Stimulated activated naive CD8-positive, alpha-beta T cell treated with anti-CD3 and anti-CD28 coated beads, Interleukin-15, amount 100 ng/mL, for 72 hours (primary cell): ENCODE data around the gene SLF2.
"Not testable (repeated sequence)": the region's sequence is repeated elsewhere in the genome, so short reads cannot be mapped to it uniquely, and the experiment has no call there.

Experiments used
- ATAC-seq: fragments of 150-1000 bp; cut with Tn5 transposase; 2 replicates; pipeline ENCODE4 v1.10.0; 2021; ENCODE audit warnings: mild to moderate bottlenecking, moderate library complexity
- DNase-seq, 2 donors: peaks; one replicate each; pipeline ENCODE4 v3.0.0; 2021 to 2022
- H3K27ac Mint-ChIP-seq, 2 donors: one replicate each; pipeline ENCODE4 v1.8.0; 2022; ENCODE audit warnings: mild to moderate bottlenecking in 2 of 2, mixed read lengths in 2 of 2, moderate library complexity in 2 of 2
- H3K27me3 Mint-ChIP-seq: one replicate; pipeline ENCODE4 v1.8.0; 2022; ENCODE audit warnings: mixed read lengths
- H3K4me1 Mint-ChIP-seq: one replicate; pipeline ENCODE4 v1.8.0; 2022; ENCODE audit warnings: mild to moderate bottlenecking, mixed read lengths
- H3K4me3 Mint-ChIP-seq, 2 donors: one replicate each; pipeline ENCODE4 v1.8.0; 2022; ENCODE audit warnings: mild to moderate bottlenecking in 2 of 2, mixed read lengths in 2 of 2, moderate library complexity in 1 of 2
- H3K9me3 Mint-ChIP-seq, 2 donors: one replicate each; pipeline ENCODE4 v1.8.0; 2022; ENCODE audit warnings: mixed read lengths in 2 of 2

Gene SLF2

DNA sequence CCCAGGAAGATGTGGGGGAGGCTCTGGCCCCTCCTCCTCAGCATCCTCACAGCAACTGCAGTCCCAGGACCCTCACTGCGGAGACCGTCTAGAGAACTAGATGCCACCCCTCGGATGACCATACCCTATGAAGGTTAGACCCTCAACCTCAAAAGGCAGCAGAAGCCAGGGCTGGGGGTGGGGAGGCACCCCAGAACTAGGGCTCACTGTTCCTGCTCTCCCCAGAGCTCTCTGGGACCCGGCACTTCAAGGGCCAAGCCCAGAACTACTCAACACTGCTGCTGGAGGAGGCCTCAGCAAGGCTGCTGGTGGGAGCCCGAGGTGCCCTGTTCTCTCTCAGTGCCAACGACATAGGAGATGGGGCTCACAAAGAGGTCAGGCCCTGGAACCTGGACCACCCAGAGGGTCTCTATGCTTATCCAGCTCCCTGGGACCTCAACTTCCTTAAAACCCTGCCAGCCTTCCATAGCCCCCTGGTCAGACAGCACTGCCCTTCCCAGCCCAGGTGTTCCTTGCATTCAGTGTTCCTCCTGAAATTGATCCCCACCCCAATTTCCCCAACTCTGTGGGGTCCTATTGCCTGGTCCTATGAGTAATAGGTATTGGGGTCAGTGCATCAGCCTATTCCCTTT, 60.3 kb downstream of the SLF2 start:
- H3K4me3 Mint-ChIP-seq: no peak overlapping the region
- ATAC-seq: no peak
- no peak for DNase-seq
- H3K27ac Mint-ChIP-seq: no peak overlapping the region
- H3K9me3 Mint-ChIP-seq: no peaks in the 10 kb centered on the region
- no peaks in the 10 kb centered on the region for H3K27me3 Mint-ChIP-seq
- H3K4me1 Mint-ChIP-seq: peaks cover 34% of the 10 kb centered on the region

DNA sequence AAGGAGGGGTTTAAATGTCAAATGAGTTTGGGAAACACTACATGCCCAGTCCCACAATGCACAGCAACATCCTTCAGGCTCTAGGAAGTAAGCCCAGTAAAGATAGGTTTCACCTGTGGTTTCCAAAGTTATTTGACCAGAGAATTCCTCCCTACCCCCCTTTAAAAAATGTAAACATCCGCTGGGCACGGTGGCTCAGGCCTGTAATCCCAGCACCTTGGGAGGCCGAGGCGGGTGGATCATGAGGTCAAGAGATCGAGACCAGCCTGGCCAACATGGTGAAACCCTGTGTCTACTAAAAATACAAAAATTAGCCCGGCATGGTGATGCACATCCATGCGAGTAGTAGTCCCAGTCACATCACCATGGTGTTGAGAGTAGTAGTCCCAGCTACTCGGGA, 62.6 kb downstream of the SLF2 start:
- peaks cover 14% of the 10 kb centered on the region for H3K4me1 Mint-ChIP-seq
- not testable (repeated sequence) for H3K4me3 Mint-ChIP-seq, ATAC-seq, H3K9me3 Mint-ChIP-seq, H3K27ac Mint-ChIP-seq, DNase-seq, H3K27me3 Mint-ChIP-seq

DNA sequence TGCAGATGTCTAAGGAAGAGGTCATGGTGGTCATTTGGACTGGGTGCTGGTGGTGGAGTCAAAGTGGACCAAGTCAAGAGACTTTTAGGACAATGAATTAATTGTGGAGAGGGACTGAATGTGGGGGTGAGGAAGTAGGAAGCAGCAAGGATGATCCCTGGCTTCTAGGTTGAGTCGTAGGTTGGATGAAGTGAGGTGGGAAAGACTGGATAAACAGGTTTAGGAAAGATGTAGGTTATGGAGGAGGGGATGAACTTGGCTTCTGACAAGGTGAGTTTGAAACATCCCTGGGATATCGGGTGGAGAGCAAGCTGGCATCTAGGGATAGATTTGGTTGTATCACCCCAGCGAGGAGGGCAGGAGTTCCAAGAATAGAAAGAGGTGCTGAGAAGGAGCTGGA, 64.1 kb downstream of the SLF2 start:
- H3K27ac Mint-ChIP-seq: no peak overlapping the region
- no peak overlapping the region for H3K4me3 Mint-ChIP-seq
- no peaks in the 10 kb centered on the region for H3K27me3 Mint-ChIP-seq
- H3K4me1 Mint-ChIP-seq: peaks cover 10% of the 10 kb centered on the region
- H3K9me3 Mint-ChIP-seq: no peaks in the 10 kb centered on the region
- DNase-seq (no peak), ATAC-seq (no peak)

DNA sequence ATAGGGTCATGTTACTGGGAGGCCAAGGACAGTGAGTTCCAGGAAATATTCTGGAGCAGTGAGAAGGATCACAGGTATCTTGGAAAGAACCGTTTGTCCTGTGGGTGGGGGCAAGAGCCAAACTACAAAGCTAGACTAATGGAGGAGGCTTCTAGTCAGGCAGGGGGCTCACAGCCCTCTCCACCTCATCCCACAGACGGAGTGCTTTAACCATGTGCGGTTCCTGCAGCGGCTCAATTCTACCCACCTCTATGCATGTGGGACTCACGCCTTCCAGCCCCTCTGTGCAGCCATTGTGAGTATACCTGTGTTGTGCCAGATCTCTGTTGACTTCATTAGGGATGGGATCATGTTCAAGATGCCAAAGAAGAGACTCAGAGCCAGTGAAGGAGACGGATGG, 64.7 kb downstream of the SLF2 start:
- Mint-ChIP-seq H3K27me3 (no peaks in the 10 kb centered on the region), H3K27ac (no peak overlapping the region), H3K9me3 (no peaks in the 10 kb centered on the region), H3K4me3 (no peak overlapping the region), H3K4me1 (peaks cover 5% of the 10 kb centered on the region)
- ATAC-seq (no peak), DNase-seq (no peak)

DNA sequence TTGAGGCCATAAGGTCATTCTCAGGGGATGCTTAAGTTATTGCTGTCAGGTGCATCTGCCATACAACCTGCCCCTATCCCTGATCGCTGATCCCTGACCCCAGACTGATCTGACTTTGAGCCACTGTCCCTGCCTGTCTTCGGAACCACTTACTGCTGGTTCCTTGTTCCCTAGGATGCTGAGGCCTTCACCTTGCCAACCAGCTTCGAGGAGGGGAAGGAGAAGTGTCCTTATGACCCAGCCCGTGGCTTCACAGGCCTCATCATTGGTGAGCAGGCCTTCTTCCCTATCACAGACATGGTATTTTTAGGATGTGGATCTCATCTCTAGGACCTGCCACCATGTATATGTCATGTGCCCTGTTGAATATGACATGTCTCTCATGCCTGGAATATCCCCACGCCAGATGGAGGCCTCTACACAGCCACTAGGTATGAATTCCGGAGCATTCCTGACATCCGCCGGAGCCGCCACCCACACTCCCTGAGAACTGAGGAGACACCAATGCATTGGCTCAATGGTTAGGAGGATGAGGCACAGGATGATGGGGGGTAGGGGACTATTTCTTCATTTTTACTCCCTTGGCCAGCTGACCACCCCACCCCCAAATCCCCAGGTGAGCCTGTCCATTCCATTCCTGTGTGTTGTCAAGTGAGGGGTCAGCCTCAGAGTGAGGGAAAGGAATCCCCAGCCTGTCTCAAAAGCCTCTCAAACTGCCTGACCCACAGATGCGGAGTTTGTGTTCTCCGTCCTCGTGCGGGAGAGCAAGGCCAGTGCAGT, 65.5 kb downstream of the SLF2 start:
- H3K4me3 Mint-ChIP-seq: no peak overlapping the region
- no peaks in the 10 kb centered on the region for H3K9me3 Mint-ChIP-seq
- ATAC-seq (no peak), DNase-seq (no peak)
- H3K4me1 Mint-ChIP-seq: no peaks in the 10 kb centered on the region
- H3K27ac Mint-ChIP-seq: no peak overlapping the region
- no peaks in the 10 kb centered on the region for H3K27me3 Mint-ChIP-seq

DNA sequence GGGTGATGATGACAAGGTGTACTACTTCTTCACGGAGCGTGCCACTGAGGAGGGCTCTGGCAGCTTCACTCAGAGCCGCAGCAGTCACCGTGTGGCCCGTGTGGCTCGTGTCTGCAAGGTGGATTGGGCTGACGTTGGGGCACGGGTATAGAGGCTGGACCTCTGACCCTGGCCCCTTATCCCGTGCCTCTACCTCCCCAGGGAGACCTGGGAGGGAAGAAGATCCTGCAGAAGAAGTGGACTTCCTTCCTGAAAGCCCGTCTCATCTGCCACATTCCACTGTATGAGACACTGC, 66.1 kb downstream of the SLF2 start:
- Mint-ChIP-seq H3K27me3 (no peaks in the 10 kb centered on the region), H3K9me3 (no peaks in the 10 kb centered on the region), H3K4me3 (no peak overlapping the region), H3K4me1 (no peaks in the 10 kb centered on the region), H3K27ac (no peak overlapping the region)
- no peak for DNase-seq
- no peak for ATAC-seq

DNA sequence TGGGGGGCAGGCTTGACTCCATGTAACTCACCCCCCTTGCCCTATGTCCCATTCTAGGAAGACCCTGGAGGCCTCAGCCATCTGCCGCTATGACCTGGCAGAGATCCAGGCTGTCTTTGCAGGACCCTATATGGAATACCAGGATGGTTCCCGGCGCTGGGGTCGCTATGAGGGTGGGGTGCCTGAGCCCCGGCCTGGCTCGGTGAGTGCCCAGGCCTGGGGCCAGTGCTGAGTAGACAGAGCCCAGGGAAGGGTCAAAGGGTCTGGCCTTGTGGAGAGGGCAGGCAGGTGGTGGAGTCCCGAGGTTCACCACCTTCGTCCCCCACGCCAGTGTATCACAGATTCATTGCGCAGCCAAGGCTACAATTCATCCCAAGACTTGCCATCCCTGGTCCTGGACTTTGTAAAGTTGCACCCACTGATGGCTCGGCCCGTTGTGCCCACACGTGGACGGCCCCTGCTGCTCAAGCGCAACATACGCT, 67.1 kb downstream of the SLF2 start:
- DNase-seq: no peak
- Mint-ChIP-seq H3K4me1 (peaks cover 6% of the 10 kb centered on the region), H3K27me3 (no peaks in the 10 kb centered on the region), H3K4me3 (no peak overlapping the region), H3K27ac (no peak overlapping the region), H3K9me3 (no peaks in the 10 kb centered on the region)
- no peak for ATAC-seq

DNA sequence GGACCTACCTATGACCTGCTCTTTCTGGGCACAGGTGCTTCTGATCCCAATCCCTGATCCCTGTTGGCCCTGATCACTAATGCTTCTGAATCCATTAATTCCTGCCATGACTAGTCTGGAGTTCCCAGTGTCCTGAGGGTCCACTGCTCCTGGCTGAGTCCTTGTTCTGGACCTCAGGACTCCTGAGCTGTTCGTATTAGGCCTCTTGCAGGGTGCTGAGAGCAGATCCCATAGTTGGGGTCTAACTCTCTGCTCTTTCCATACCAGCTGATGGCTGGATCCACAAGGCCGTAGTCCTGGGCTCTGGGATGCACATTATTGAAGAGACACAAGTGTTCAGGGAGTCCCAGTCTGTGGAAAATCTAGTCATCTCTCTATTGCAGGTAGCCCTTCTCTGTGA, 67.5 kb downstream of the SLF2 start:
- H3K27me3 Mint-ChIP-seq: no peaks in the 10 kb centered on the region
- DNase-seq: no peak
- H3K27ac Mint-ChIP-seq: no peak overlapping the region
- no peaks in the 10 kb centered on the region for H3K9me3 Mint-ChIP-seq
- no peak for ATAC-seq
- peaks cover 6% of the 10 kb centered on the region for H3K4me1 Mint-ChIP-seq
- H3K4me3 Mint-ChIP-seq: no peak overlapping the region

DNA sequence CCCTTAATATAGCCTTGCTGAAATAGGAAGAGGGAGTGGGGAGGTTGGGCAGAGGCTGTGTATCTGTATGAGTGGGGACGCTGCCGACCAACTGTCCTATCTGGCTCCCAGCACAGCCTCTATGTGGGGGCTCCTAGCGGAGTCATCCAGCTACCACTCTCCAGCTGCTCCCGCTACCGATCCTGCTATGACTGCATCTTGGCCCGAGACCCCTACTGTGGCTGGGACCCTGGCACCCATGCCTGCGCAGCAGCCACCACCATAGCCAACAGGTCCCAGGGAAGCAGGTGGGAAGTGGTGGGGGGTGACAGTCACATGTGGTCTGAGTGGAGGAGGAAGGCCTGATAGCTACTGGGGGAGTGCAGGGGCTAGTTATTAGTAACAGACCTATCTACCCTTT, 67.9 kb downstream of the SLF2 start:
- Mint-ChIP-seq H3K27me3 (no peaks in the 10 kb centered on the region), H3K4me1 (peaks cover 10% of the 10 kb centered on the region)
- DNase-seq: no peak

DNA sequence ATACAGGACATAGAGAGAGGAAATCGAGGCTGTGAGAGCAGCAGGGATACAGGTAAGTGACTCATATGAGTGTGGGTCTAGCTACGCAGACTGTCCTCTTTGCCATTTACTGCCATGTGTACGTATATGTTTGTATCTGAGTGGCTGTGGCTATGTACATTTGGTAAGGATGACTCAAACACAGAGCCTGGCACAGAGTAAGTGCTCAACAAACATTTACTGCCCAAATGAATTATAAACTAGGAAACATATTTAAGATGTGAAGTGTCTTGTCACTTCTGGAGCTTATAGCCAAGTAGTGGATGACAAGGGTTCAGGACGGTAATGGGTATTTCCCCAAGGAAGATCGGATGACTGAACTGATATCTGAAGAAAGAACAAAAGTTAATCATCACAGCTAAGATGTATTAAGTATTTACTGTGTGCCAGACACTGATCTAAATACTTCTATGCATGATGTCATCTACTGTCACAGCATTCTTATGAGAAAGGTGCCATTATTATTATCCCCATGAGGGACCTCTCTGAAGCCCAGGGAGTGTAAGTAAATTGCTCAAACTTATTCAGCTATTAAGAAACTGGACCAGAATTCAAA, 68.5 kb downstream of the SLF2 start:
- H3K4me1 Mint-ChIP-seq: peaks cover 14% of the 10 kb centered on the region
- peak overlapping the region in 1 of 2 donors; percentile 37 for H3K27ac Mint-ChIP-seq
- ATAC-seq (no peak), DNase-seq (no peak)
- H3K9me3 Mint-ChIP-seq: no peaks in the 10 kb centered on the region
- no peaks in the 10 kb centered on the region for H3K27me3 Mint-ChIP-seq
- no peak overlapping the region for H3K4me3 Mint-ChIP-seq

More for the DNA sequence above, 67.9 kb downstream of the SLF2 start:
- Mint-ChIP-seq H3K4me3 (no peak overlapping the region), H3K9me3 (no peaks in the 10 kb centered on the region), H3K27ac (no peak overlapping the region)
- ATAC-seq: no peak

DNA sequence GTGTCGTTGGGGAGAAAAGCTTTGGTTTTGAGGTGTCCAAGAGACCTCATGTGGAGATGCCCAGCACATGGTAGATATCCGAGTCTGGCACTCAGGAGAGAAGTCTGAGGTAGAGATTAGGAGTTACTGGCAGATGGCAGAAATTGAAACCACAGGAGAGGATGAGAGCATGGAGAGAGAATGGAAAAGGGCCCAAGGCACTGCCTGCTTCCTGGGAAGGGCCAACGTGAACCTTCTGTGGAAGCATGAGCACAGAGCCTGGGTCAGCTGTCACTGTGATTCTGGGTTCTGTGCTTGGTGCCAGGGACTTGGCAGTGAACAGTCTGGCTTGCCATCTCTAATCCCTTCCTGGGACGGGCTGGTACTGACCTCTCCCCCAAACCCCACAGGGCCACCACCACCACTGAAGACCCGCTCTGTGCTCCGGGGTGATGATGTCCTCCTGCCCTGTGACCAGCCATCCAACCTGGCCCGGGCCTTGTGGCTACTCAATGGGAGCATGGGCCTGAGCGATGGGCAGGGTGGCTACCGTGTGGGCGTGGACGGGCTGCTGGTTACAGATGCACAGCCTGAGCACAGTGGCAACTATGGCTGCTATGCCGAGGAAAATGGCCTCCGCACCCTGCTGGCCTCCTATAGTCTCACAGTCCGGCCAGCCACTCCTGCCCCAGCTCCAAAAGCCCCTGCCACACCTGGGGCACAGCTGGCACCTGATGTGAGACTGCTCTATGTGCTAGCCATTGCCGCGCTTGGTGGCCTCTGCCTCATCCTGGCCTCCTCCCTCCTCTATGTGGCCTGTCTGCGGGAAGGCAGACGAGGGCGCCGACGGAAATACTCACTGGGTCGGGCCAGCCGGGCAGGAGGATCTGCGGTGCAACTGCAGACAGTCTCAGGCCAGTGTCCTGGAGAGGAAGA, 70.4 kb downstream of the SLF2 start:
- Mint-ChIP-seq H3K4me3 (no peak overlapping the region), H3K27me3 (no peaks in the 10 kb centered on the region), H3K9me3 (no peaks in the 10 kb centered on the region), H3K27ac (peak overlapping the region in 1 of 2 donors; percentile 48), H3K4me1 (peaks cover 24% of the 10 kb centered on the region)
- ATAC-seq (no peak), DNase-seq (peak in 1 of 2 donors; percentile 1)

DNA sequence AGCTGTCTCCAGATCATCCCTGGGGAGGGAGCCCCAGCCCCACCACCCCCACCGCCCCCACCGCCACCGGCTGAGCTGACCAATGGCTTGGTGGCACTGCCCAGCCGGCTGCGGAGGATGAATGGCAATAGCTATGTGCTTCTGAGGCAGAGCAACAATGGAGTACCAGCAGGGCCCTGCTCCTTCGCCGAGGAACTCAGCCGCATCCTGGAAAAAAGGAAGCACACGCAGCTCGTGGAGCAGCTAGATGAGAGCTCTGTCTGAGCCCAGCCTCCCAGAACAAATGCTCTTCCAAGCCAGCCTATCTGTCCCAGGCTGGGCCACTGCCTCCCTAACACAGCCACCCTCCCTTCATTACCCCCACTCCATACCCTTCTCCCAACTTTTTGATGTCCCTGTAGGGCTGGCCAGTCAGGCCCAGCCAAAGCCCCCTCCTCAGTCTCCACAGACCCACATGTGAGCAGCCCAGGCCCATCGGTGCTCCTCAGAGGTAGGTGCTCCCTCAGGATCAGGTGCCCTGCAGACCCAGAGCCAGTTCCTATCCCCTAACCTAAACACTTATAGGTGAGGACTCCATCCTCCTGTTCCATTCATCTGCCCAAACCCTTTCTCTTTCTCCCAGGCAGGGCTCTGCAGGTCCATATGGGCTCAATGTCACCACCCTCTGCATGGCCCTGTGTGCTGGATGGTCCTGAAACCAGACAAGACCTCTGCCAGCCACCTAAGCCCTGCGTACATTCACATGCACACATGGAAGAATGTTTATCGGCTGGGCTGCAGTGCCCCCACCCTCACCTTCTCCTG, 71.3 kb downstream of the SLF2 start:
- no peaks in the 10 kb centered on the region for H3K27me3 Mint-ChIP-seq
- no peak overlapping the region for H3K27ac Mint-ChIP-seq
- ATAC-seq (no peak), DNase-seq (no peak)
- H3K4me1 Mint-ChIP-seq: peaks cover 26% of the 10 kb centered on the region
- no peaks in the 10 kb centered on the region for H3K9me3 Mint-ChIP-seq
- H3K4me3 Mint-ChIP-seq: no peak overlapping the region

DNA sequence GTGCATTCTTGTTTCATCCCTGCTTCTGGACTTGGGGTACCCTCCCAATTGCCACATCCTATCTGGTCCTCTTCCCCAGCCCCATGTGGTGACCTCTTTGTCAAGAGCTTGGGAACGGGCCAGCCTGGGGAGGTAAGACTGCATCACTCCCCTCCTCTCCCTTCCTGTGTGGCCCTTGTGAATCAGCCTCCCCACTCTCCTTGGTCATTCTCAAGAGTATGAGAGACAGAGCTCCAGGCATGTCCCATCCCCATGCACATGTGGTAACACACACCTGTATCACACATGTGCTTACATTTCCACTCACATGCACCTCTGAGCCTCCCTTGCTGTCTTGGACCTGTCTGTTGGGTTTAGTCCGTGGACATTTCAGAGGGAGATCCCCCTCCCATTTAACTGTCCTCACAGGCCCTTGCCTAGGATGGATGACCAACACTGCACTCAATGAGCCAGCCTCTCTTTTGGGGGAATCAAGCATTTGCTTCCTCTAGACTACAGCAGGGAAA, 72.0 kb downstream of the SLF2 start:
- Mint-ChIP-seq H3K27ac (peak overlapping the region; percentile 27 to 42), H3K4me3 (no peak overlapping the region), H3K9me3 (no peaks in the 10 kb centered on the region), H3K27me3 (no peaks in the 10 kb centered on the region), H3K4me1 (peaks cover 32% of the 10 kb centered on the region)
- ATAC-seq: no peak
- no peak for DNase-seq

DNA sequence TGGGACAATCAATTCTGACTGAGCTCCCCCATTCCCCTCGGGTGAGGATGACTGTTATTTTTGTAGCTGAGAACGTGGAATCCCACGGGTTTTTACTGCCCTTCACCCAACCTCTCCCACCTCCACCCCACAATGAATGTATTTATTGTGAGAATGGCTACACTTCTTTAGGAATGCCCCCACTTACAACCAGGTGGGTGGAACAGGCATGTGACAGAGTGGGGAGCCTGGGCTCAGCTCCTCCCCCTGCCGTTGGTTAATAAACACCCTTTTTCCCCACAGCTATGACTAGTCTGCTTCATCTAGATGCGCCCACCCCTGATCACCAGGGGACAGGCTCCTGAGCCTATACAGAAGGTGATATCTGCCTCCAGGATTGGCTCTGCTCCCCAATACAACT, 72.6 kb downstream of the SLF2 start:
- Mint-ChIP-seq H3K4me3 (no peak overlapping the region), H3K4me1 (peaks cover 37% of the 10 kb centered on the region), H3K27me3 (no peaks in the 10 kb centered on the region), H3K27ac (no peak overlapping the region), H3K9me3 (no peaks in the 10 kb centered on the region)
- DNase-seq (no peak), ATAC-seq (no peak)

DNA sequence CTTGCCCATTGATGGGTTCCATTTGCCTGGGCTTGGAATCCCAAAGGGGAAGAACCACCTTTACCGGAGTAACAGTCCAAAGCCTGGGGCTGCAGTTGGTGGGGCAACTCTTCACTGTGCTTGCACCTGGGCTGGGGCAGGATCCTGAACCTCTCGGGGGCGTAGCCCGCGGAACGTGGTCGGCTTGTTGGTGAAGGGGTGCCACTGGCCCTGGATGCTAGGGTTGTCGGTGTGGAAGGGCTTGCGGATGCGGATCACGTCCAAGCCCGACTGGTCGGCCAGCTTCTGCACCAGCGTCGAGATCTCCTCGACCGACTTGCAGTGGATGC, 73.8 kb downstream of the SLF2 start:
- no peak for ATAC-seq
- H3K9me3 Mint-ChIP-seq: no peaks in the 10 kb centered on the region
- H3K27ac Mint-ChIP-seq: no peak overlapping the region
- DNase-seq: no peak
- no peaks in the 10 kb centered on the region for H3K27me3 Mint-ChIP-seq
- H3K4me1 Mint-ChIP-seq: peaks cover 49% of the 10 kb centered on the region
- H3K4me3 Mint-ChIP-seq: peak overlapping the region; percentile 88 to 96
